Activated CD4-positive, alpha-beta T cell treated with anti-CD3 and anti-CD28 coated beads, Interleukin-2, amount 10 ng/mL, durations not matched to agents 7 days and 5 days (primary cell): ENCODE measurements around the gene EHMT1. TPM values are rescaled to one million over a fixed set of nuclear protein-coding genes. Genes with fewer than 3 reads are reported as not detected.

Experiments used
- CTCF ChIA-PET: fragments of 350-600 bp; sonication (Branson Sonifier 250); formaldehyde crosslinking; loops from one replicate; lab custom pipeline; 2021; ENCODE audit warnings: antibody characterized with exemption; lab: Charles Lee
- POLR2A ChIA-PET: fragments of 350-600 bp; sonication (Branson Sonifier 250); formaldehyde crosslinking; loops from one replicate; lab custom pipeline; 2021; ENCODE audit warnings: antibody characterized with exemption; lab: Charles Lee
- DNase-seq: peaks from one replicate; pipeline ENCODE4 v3.0.0-alpha.2; 2020
- H3K27ac Mint-ChIP-seq: one replicate; pipeline ENCODE4 v1.8.0; 2021; ENCODE audit warnings: mild to moderate bottlenecking, moderate library complexity, mixed read lengths
- H3K27me3 Mint-ChIP-seq: one replicate; pipeline ENCODE4 v1.8.0; 2021; ENCODE audit warnings: mixed read lengths
- H3K36me3 Mint-ChIP-seq: one replicate; pipeline ENCODE4 v1.8.0; 2021; ENCODE audit warnings: low read depth, mixed read lengths
- H3K4me1 Mint-ChIP-seq: one replicate; pipeline ENCODE4 v1.8.0; 2021; ENCODE audit warnings: mixed read lengths
- H3K4me3 Mint-ChIP-seq: one replicate; pipeline ENCODE4 v1.8.0; 2021; ENCODE audit warnings: mild to moderate bottlenecking, moderate library complexity, mixed read lengths
- H3K9me3 Mint-ChIP-seq: one replicate; pipeline ENCODE4 v1.8.0; 2021; ENCODE audit warnings: mixed read lengths
- total RNA-seq, 2 experiments: library from RNA; stranded (reverse); gene quantifications; one replicate each; pipeline ENCODE4 v1.2.3, GENCODE V29; 2021

EHMT1 gene
- total RNA-seq, 2 experiments from 2014 or later, result 100 to 110 TPM

DNA sequence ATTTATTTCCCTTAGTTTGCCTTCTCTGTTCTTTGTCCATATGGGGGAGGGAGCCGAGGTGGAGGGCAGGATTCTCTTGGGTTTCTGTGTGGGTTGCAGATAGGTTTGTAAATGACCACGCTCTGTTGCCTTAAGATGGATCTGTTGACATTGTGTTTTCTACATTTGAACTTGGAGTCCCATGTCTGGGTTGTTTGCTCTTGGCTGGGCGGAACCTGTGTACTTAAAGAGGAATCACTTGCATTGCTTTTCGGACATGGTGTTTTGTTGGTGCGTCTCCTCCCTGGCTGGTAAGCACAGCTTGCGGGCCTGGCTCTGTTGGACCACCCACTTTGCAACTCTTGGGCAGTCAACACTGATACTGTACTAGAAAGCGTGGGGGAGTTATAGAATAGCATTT is 45.9 kb downstream of the EHMT1 start:
- H3K9me3 Mint-ChIP-seq, result no peaks in the 10 kb centered on the region
- H3K27me3 Mint-ChIP-seq, result no peaks in the 10 kb centered on the region
- ChIA-PET POLR2A (no interaction called here), CTCF (interaction anchor here (1.5 kb wide), 1 partner anchor 15 kb away, joined by 4 read pairs; no protein-coding TSS in a partner anchor)
- peaks cover 21% of the 10 kb centered on the region for H3K4me1 Mint-ChIP-seq
- DNase-seq, result no peak
- no peak overlapping the region for H3K27ac Mint-ChIP-seq
- peaks cover 15% of the 10 kb centered on the region for H3K36me3 Mint-ChIP-seq
- no peak overlapping the region for H3K4me3 Mint-ChIP-seq

DNA sequence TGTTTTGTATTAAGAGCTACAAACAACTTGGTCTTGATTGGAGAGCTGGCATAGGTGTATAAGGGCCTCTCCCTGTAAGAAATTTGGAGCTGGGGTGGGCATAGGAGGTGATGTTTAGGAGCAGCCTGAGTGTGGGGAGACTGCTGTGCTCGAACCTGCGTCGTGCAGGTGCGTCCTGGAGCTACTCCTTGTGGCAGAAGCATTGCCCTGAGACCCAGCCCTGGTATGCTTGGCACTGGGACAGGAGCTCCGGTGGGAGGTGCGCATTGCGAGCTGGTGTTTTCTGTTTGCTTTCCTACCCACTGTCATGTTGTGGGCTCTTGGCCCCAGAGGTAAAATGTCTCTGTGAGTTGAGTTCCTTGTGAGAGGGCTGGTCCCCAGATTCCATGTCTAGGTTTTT is 46.4 kb downstream of the EHMT1 start:
- POLR2A ChIA-PET, result no interaction called here
- peaks cover 17% of the 10 kb centered on the region for H3K36me3 Mint-ChIP-seq
- peaks cover 23% of the 10 kb centered on the region for H3K4me1 Mint-ChIP-seq
- CTCF ChIA-PET, result interaction anchor here (1.5 kb wide), 1 partner anchor 16 kb away, joined by 4 read pairs; no protein-coding TSS in a partner anchor
- H3K9me3 Mint-ChIP-seq, result no peaks in the 10 kb centered on the region
- DNase-seq, result no peak
- H3K27me3 Mint-ChIP-seq, result no peaks in the 10 kb centered on the region
- H3K4me3 Mint-ChIP-seq, result no peak overlapping the region
- H3K27ac Mint-ChIP-seq, result no peak overlapping the region

GRCh38 chr9:137665697-137666512 is 47.1 kb downstream of the EHMT1 start:
- no peak for DNase-seq
- H3K27ac Mint-ChIP-seq, result no peak overlapping the region
- POLR2A ChIA-PET, result no interaction called here

DNA sequence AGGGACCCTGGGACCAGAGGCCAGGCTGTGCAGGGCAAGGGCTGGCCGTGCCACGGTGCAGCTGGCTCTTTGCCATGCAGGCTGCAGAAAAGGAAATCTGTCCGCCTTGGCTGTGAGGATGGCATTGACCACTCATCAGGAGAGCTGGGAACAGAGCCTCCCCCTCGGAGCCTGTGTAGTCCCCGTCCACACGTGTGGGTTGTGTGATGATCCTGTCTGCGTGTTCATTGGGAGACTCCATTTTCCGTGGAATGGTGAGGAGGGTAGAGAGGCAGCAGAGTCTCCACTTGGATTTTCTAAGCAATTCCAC is 47.7 kb downstream of the EHMT1 start:
- no peak overlapping the region for H3K27ac Mint-ChIP-seq

More at GRCh38 chr9:137665697-137666512, 47.1 kb downstream of the EHMT1 start:
- H3K4me3 Mint-ChIP-seq, result no peak overlapping the region
- CTCF ChIA-PET, result no interaction called here
- peaks cover 25% of the 10 kb centered on the region for H3K4me1 Mint-ChIP-seq
- no peaks in the 10 kb centered on the region for H3K27me3 Mint-ChIP-seq
- no peaks in the 10 kb centered on the region for H3K9me3 Mint-ChIP-seq
- peaks cover 20% of the 10 kb centered on the region for H3K36me3 Mint-ChIP-seq

DNA sequence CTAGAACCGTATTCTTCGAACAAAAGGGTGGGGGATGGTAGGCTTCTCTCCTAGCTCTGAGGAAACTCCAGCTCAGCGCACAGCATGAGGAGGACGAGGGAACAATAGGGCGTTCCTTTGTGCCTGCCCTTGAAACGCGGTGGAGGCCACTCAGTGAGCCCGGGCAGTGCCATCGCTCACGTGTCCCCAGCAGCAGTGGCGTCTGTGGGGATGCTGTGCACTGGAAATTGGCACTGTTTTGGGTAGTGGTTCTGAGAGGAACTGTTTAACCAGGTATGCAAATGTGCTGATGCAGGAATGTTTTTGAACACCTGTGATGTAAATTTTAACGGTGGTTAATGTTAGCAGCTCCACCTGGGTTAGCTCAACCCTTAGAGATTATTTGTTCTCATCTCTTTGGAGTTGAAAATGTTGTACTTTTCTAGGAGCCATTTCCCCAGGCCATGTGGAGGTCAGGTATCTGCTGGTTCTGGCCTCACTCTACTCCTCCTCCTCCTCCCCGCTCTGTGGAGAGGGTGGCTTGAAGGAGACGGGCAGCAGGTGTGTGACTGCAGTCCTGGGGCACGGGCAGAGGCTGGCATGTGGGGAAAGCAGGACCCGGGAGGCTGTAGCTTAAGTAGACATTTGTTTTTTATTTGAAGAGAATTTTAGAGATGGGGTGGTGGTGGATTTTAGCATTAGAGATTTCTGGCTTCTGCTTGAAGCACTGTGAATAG is 48.3 kb downstream of the EHMT1 start:
- peaks cover 20% of the 10 kb centered on the region for H3K36me3 Mint-ChIP-seq
- H3K4me1 Mint-ChIP-seq, result peaks cover 25% of the 10 kb centered on the region
- CTCF ChIA-PET, result no interaction called here
- POLR2A ChIA-PET, result no interaction called here
- H3K27me3 Mint-ChIP-seq, result no peaks in the 10 kb centered on the region
- DNase-seq, result no peak
- H3K4me3 Mint-ChIP-seq, result no peak overlapping the region
- peak overlapping the region; percentile 15 for H3K27ac Mint-ChIP-seq
- no peaks in the 10 kb centered on the region for H3K9me3 Mint-ChIP-seq

More for the DNA sequence above, 47.7 kb downstream of the EHMT1 start:
- Mint-ChIP-seq H3K27me3 (no peaks in the 10 kb centered on the region), H3K9me3 (no peaks in the 10 kb centered on the region), H3K36me3 (peaks cover 20% of the 10 kb centered on the region), H3K4me1 (peaks cover 25% of the 10 kb centered on the region), H3K4me3 (no peak overlapping the region)
- no peak for DNase-seq
- ChIA-PET POLR2A (no interaction called here), CTCF (no interaction called here)

GRCh38 chr9:137668203-137668602 is 49.4 kb downstream of the EHMT1 start:
- peaks cover 33% of the 10 kb centered on the region for H3K4me1 Mint-ChIP-seq
- H3K4me3 Mint-ChIP-seq, result no peak overlapping the region
- no peak overlapping the region for H3K27ac Mint-ChIP-seq
- H3K36me3 Mint-ChIP-seq, result peaks cover 17% of the 10 kb centered on the region
- H3K27me3 Mint-ChIP-seq, result no peaks in the 10 kb centered on the region
- ChIA-PET CTCF (no interaction called here), POLR2A (no interaction called here)
- H3K9me3 Mint-ChIP-seq, result no peaks in the 10 kb centered on the region
- DNase-seq, result no peak

DNA sequence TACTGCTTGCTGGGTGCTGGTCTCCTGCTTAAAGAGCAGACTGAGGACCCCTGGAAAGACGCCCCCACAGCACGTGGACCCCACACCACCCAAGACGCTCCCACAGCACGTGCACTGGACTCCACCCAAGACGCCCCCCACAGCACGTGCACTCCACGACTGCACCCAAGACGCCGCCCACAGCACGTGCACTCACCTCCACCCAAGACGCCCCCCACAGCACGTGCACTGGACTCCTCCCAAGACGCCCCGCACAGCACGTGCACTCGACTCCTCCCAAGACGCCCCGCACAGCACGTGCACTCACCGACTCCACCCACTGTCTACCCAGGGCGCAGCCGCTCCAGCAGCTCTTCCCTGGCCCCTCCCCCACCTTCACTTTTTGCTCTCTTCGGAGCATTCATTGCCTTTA is 50.5 kb downstream of the EHMT1 start:
- H3K27me3 Mint-ChIP-seq, result no peaks in the 10 kb centered on the region
- peaks cover 33% of the 10 kb centered on the region for H3K4me1 Mint-ChIP-seq
- H3K9me3 Mint-ChIP-seq, result no peaks in the 10 kb centered on the region
- CTCF ChIA-PET, result no interaction called here
- peaks cover 15% of the 10 kb centered on the region for H3K36me3 Mint-ChIP-seq
- DNase-seq, result no peak
- H3K27ac Mint-ChIP-seq, result no peak overlapping the region
- POLR2A ChIA-PET, result no interaction called here
- no peak overlapping the region for H3K4me3 Mint-ChIP-seq

DNA sequence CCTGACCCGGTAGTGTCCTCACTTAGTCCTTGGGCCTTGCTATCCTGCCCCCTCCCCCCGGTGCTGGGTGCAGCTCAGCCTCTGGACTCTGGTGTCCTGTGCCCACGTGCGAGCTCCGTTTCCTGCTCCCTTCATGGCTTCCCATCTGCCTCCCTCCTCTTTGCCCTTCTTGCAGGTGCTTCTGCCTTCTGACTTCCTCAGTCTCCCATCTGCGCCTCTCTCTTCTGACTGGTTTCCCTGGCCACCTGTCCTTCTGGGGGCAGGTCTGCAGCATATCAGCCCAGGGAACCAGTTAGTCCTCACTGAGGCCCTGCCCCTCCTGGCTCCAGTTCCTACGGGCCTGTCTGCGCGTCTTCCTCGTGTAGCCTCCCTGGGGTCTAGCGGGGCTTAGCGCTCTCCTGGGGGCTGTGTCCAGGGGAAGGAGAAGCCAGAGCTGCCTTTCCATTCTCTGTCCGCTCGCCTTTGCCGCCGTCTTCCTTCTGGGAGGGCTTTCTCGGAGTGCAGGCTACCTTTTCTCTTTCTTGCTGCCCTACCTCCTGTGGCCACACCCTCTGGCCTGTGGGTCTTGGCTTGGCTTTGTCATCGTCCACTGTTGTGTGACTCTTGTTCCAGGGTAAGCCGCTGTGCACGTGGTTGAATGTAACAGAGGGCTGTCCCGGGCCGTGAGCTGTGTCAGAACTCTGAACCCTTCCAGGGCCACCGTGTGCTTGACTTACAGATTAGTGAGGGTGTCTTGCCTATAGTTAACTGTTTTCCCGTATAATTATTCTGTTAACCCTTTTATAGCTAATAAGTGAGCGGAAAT is 51.8 kb downstream of the EHMT1 start:
- Mint-ChIP-seq H3K4me1 (peaks cover 37% of the 10 kb centered on the region), H3K27ac (no peak overlapping the region), H3K9me3 (no peaks in the 10 kb centered on the region), H3K4me3 (no peak overlapping the region), H3K27me3 (no peaks in the 10 kb centered on the region), H3K36me3 (peaks cover 15% of the 10 kb centered on the region)
- ChIA-PET POLR2A (interaction anchor here (0.6 kb wide), 1 partner anchor 17 kb away, joined by 3 read pairs; no protein-coding TSS in a partner anchor), CTCF (interaction anchor here (0.5 to 1.2 kb wide), 2 partner anchors 16 to 329 kb away, joined by 3 read pairs; no protein-coding TSS in a partner anchor)
- no peak for DNase-seq

GRCh38 chr9:137671196-137671538 is 52.4 kb downstream of the EHMT1 start:
- Mint-ChIP-seq H3K27me3 (no peaks in the 10 kb centered on the region), H3K27ac (no peak overlapping the region), H3K4me1 (peaks cover 37% of the 10 kb centered on the region), H3K9me3 (no peaks in the 10 kb centered on the region), H3K4me3 (no peak overlapping the region), H3K36me3 (peaks cover 15% of the 10 kb centered on the region)
- ChIA-PET CTCF (interaction anchor here (0.5 to 1.2 kb wide), 2 partner anchors 15 to 328 kb away, joined by 3 read pairs; no protein-coding TSS in a partner anchor), POLR2A (no interaction called here)
- DNase-seq, result no peak

DNA sequence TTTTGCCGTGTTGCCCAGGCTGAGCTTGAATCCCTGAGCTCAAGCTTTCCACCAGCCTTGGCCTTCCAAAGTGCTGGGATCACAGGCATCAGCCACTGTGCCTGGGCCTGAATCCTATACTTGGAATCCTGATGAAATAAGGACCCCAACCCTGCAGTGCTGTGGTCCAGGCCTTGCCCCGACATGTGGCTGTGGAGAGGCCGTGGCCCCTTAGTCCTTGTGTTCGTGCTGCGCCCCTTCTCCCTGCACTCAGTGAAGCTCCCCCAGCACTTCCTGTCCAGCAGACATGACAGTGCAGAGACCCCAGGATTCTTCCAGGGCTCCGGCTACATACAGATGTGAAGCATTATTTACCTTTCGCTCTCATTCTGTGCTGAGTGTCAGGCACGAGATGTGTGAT is 52.9 kb downstream of the EHMT1 start:
- POLR2A ChIA-PET, result no interaction called here
- Mint-ChIP-seq H3K4me1 (peaks cover 37% of the 10 kb centered on the region), H3K4me3 (no peak overlapping the region), H3K27ac (no peak overlapping the region), H3K36me3 (peaks cover 15% of the 10 kb centered on the region), H3K27me3 (no peaks in the 10 kb centered on the region), H3K9me3 (no peaks in the 10 kb centered on the region)
- CTCF ChIA-PET, result no interaction called here
- no peak for DNase-seq

DNA sequence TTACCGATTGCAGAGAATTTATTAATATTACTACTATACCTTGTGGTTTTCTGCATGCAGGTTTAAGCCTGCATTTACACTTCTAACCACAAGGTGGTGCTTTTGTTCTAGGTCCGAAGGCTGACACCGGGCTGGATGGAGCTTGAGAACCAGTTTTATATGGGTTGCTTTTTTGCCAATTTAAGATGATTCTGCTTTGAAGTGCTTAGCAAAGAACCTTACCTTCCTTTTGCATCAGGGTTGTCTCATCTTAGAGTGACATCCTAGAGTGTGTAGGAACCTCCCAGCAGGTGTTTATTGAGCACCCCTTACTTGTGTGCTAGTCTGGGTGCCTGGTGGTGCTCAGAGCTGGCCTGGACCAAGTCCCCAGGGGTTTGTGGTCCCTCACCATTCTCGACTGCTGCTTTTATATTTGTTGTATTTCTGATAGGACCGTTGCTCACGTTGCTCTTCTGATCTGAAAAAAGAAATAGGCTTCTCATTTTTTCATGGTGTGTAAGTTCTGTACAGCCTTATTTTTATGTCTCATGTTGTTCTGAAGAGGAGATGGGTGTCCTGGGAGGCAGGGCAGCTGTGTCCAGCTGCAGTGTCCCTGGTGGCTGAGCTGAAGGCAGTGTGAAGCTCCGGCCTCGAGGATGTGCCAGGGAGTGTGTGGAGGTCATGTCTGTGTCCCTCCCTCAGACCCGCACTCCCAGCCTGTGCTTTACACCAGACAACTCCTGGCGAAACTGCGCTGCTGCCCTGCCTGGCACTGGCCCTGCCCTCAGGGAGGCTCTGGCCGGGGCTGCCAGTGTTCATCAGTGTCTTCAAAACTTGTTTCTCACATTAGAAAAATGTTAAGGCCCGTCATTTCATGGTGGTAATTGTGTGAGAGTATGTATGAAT is 54.3 kb downstream of the EHMT1 start:
- peaks cover 29% of the 10 kb centered on the region for H3K4me1 Mint-ChIP-seq
- H3K27me3 Mint-ChIP-seq, result no peaks in the 10 kb centered on the region
- ChIA-PET CTCF (interaction anchor here (0.6 to 1.4 kb wide), 7 partner anchors 8 to 81 kb away, joined by 3 to 4 read pairs (median 3); no protein-coding TSS in a partner anchor), POLR2A (interaction anchor here (0.6 kb wide), 1 partner anchor 225 kb away, joined by 6 read pairs; no protein-coding TSS in a partner anchor)
- no peak overlapping the region for H3K4me3 Mint-ChIP-seq
- H3K27ac Mint-ChIP-seq, result no peak overlapping the region
- H3K9me3 Mint-ChIP-seq, result no peaks in the 10 kb centered on the region
- DNase-seq, result peak; percentile 63
- peaks cover 16% of the 10 kb centered on the region for H3K36me3 Mint-ChIP-seq

- CTCF ChIA-PET, result no interaction called here
- no peak for DNase-seq
- POLR2A ChIA-PET, result no interaction called here
- Mint-ChIP-seq H3K36me3 (peaks cover 13% of the 10 kb centered on the region), H3K4me1 (peaks cover 34% of the 10 kb centered on the region), H3K9me3 (no peaks in the 10 kb centered on the region), H3K4me3 (no peak overlapping the region), H3K27ac (no peak overlapping the region), H3K27me3 (no peaks in the 10 kb centered on the region)
Measured at GRCh38 chr9:137673886-137674285, 55.1 kb downstream of the EHMT1 start.
